Stimulated activated CD4-positive, alpha-beta T cell treated with anti-CD3 and anti-CD28 coated beads, Interleukin-15, amount 100 ng/mL, for 48 hours (primary cell): ENCODE results near the gene KRTAP10-10.
"Not testable (repeated sequence)": the region's sequence is repeated elsewhere in the genome, so short reads cannot be mapped to it uniquely, and the experiment has no call there.

Experiments
- DNase-seq, 2 donors: peaks; one replicate each; pipeline ENCODE4 v3.0.0-alpha.2; 2020; ENCODE audit warnings: low read depth in 2 of 2

The KRTAP10-10 gene

GRCh38 chr21:44650265-44650972 lies 13.3 kb downstream of the KRTAP10-10 start:
- DNase-seq: no peak

GRCh38 chr21:44650973-44651675 lies 14.0 kb downstream of the KRTAP10-10 start:
- no peak for DNase-seq

DNA sequence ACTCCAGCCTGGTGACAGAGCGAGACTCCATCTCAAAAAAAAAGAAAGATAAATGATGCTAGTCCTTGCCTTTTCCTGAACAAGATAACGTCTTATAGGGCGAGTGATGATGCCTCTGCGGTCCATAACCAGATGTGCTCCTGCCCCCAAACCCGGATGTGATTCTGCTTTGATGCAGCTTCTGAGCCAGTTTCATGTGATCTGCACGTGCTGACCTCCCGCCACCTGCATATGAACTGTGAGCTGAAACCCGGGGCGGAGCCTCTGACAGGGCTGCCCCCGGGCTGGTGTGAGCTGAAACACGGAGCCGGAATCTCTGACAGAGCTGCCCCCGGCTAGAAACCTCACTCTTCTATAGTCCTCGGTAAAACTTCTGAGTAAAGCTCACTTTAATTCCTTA lies 16.0 kb downstream of the KRTAP10-10 start:
- DNase-seq: no peak

- DNase-seq: no peak
These were observed 16.8 kb downstream of the KRTAP10-10 start for GRCh38 chr21:44653656-44654575.

DNA sequence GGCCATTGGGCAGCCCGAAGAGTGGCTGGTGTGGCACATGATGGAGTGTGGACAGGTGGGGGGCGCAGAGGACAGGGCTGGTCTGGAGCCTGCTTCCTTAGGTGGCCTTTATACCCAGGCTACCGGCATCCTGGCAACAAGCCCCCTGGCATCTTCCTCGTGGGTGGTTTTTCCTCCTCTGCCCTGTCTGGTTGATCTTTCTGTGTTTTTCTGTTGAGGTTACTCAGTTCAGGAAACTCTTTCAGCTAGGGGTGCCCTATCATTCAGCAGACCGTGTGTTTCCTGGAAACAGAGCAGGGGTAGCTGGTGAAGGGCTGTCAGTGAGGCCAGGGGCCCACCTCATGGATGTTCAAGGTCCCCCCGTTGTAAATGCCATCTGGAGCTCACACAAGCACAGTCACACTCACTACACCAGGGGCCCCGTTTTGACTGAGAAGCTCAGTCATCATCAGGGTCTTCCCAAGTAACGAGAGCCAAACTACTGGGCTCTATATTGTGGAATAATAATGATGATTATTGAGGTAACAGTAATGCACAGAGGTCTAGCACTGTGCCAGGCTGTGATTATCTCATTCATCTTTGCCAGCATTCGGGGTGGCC lies 17.5 kb downstream of the KRTAP10-10 start, which contains the start of gene KRTAP12-4:
KRTAP12-4 (minus strand) TSS at position 84 of the 600 bp plus-strand sequence; CDS start at position 39, 45 bp downstream.
- no peak for DNase-seq

DNA sequence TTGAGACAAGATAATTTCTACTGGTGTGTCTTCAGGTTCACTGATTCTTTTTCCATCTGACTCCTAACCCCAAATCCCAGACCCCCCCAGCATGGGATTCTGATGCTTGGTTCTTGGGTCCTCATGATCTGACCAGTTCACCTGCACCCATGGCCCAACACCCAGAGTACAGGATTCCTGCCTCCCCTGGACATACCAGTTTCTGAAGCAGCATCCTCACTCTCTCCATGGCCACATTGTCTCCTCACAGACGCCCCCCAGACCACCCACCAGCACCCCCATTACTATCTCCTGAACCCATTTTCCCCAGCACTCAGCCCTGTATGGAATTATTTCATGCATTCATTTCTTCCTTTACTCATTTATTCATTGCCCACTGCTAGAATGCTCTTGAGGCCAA lies 19.7 kb downstream of the KRTAP10-10 start:
- no peak for DNase-seq

GRCh38 chr21:44657635-44658540 lies 20.7 kb downstream of the KRTAP10-10 start, which contains the start of gene KRTAP12-3:
KRTAP12-3 (plus strand) TSS chr21:44657932; CDS start chr21:44657980, 48 bp downstream.
- no peak for DNase-seq

DNA sequence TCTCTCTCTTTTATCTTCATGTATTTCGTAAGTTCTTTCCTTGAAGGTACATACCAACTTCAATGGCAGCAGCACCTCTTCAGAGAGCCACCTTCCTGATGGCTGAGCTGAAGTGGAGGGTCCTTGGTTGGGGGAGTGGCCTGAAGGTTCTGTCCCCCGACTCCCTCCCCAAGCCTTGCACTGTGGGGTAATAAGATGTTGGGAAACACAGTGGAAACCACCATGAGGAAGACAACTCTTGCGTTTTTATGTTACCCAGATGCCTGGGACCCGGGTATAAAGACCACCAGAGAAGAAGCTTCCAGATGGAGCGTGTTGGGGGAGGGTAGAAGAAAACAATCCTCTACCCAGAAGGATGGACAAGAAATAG lies 21.4 kb downstream of the KRTAP10-10 start:
- DNase-seq: no peak

DNA sequence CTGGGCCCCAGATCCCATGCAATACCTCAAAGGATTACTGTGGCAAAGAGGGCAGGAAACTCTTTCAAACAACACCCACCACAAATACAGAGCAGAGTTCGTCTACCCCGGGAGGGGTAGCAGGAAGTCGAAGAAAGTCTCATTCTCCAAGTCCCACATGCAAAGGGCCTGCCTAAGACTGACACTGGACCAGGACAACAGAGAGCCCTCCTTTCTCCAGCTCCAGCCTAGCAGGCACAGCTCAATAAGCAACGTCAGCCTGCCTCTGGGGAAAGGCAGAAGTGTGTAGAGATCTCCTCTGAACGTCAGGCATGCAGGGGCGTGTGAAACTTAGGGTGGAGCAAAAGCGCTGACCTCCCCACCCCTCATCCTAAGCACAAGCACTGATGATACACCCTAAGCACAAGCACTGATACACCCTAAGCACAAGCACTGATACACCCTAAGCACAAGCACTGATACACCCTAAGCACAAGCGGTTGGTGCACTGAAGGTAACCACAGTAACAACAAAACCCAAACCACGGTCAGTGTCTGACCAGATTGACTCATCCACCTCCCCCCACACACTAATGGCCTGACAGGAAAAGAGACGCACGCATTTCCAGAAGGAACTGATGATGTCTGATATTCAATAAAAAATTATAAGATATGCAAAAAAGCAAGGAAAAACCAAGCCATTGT lies 21.9 kb downstream of the KRTAP10-10 start:
- DNase-seq: no peak

GRCh38 chr21:44661567-44661966 lies 24.4 kb downstream of the KRTAP10-10 start:
- not testable (repeated sequence) for DNase-seq

- no peak for DNase-seq
These were observed 27.5 kb downstream of the KRTAP10-10 start for GRCh38 chr21:44664691-44665090.

GRCh38 chr21:44666401-44667320 lies 29.5 kb downstream of the KRTAP10-10 start, which contains the start of gene KRTAP12-2:
KRTAP12-2 (minus strand) TSS chr21:44666927; CDS start chr21:44666886, 41 bp downstream.
- DNase-seq: no peak

- no peak for DNase-seq
These were observed 30.5 kb downstream of the KRTAP10-10 start for GRCh38 chr21:44667612-44668011.

DNA sequence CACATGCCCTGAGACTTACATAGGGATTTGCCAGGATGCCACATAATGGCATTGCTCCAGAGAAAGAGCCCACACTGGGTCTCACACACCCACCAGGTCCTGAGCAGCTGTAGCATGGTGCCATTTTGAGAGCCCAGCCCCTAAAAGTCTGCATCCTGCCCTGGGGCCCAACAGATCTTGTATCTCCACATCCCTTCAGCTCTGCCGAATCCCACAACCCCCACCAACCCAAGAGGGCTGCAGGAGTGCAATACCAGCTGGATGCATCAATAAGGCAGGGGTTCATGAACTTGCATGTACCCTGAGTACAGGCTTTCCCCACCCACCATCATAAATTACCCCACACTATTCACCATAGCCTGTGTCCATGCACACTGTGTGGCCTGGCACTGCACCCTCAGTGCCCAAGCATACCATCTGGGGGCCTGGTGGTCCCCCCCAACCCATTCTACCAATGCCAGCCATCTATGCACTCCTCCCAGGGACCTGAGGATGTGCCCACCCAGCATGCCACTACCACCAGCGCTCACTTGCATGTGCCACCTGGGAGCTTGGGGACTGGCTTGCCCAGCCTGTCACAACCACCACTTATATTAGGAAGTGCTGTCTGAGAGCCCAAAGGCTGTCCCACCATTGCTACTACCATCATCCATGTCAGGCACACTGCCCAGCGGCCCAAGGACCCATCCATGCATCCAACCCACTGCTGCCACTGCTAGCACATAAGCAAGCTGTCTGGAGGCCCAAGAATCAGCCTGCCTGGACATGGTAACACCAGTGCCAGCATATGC lies 33.7 kb downstream of the KRTAP10-10 start:
- no peak for DNase-seq

GRCh38 chr21:44671911-44672310 lies 34.8 kb downstream of the KRTAP10-10 start:
- DNase-seq: no peak

- no peak for DNase-seq
These were observed 40.7 kb downstream of the KRTAP10-10 start for GRCh38 chr21:44677881-44678280.

- no peak for DNase-seq
These were observed 44.0 kb downstream of the KRTAP10-10 start for GRCh38 chr21:44681152-44681551.
